ENCODE results near the gene ZBED4.
A peak's percentile ranks its signal among the peaks of the same experiment; 100 is the strongest.
"Not testable (repeated sequence)": the region's sequence is repeated elsewhere in the genome, so short reads cannot be mapped to it uniquely, and the experiment has no call there.

ZBED4 gene

GRCh38 chr22:49850959-49851802, 2.5 kb upstream of the ZBED4 start:
- no peak overlapping the region for H3K4me3 ChIP-seq (ENCODE audit: low read length)
- no peak for DNase-seq (ENCODE audit: low read depth, low spot score)

- DNase-seq (ENCODE audit: low read depth, low spot score): not testable (repeated sequence)
- peak overlapping the region; percentile 70 for H3K4me3 ChIP-seq (ENCODE audit: low read length)
Measured at GRCh38 chr22:49852568-49852897, 1.1 kb upstream of the ZBED4 start.

GRCh38 chr22:49853981-49854831, 562 bp downstream of the ZBED4 start:
- no peak for DNase-seq (ENCODE audit: low read depth, low spot score)
- peak overlapping the region; percentile 92 for H3K4me3 ChIP-seq (ENCODE audit: low read length)

- no peak for DNase-seq (ENCODE audit: low read depth, low spot score)
- H3K4me3 ChIP-seq (ENCODE audit: low read length): peak overlapping the region; percentile 92
Measured at GRCh38 chr22:49855251-49855911, 1.7 kb downstream of the ZBED4 start.

- no peak for DNase-seq (ENCODE audit: low read depth, low spot score)
- H3K4me3 ChIP-seq (ENCODE audit: low read length): peak overlapping the region; percentile 92
Measured at GRCh38 chr22:49856343-49856742, 2.7 kb downstream of the ZBED4 start.

- no peak for DNase-seq (ENCODE audit: low read depth, low spot score)
- no peak overlapping the region for H3K4me3 ChIP-seq (ENCODE audit: low read length)
Measured at GRCh38 chr22:49856766-49857618, 3.3 kb downstream of the ZBED4 start.

GRCh38 chr22:49858827-49859226, 5.2 kb downstream of the ZBED4 start:
- no peak overlapping the region for H3K4me3 ChIP-seq (ENCODE audit: low read length)
- no peak for DNase-seq (ENCODE audit: low read depth, low spot score)

GRCh38 chr22:49861642-49862495, 8.2 kb downstream of the ZBED4 start:
- DNase-seq (ENCODE audit: low read depth, low spot score): no peak

GRCh38 chr22:49862496-49862776, 8.8 kb downstream of the ZBED4 start:
- DNase-seq (ENCODE audit: low read depth, low spot score): no peak
- H3K4me3 ChIP-seq (ENCODE audit: low read length): 0 out of 2 replicates have a peak overlapping the region, but pooled peaks have one; percentile 32

More at GRCh38 chr22:49861642-49862495, 8.2 kb downstream of the ZBED4 start:
- peak overlapping the region; percentile 32 for H3K4me3 ChIP-seq (ENCODE audit: low read length)

- peak; percentile 89 for DNase-seq (ENCODE audit: low read depth, low spot score)
- H3K4me3 ChIP-seq (ENCODE audit: low read length): peak overlapping the region; percentile 8; the same call in 1 of the 2 replicates
Measured at GRCh38 chr22:49863931-49864330, 10.3 kb downstream of the ZBED4 start.

GRCh38 chr22:49865156-49865555, 11.5 kb downstream of the ZBED4 start:
- H3K4me3 ChIP-seq (ENCODE audit: low read length): no peak overlapping the region
- DNase-seq (ENCODE audit: low read depth, low spot score): no peak

- peak overlapping the region; percentile 61 for H3K4me3 ChIP-seq (ENCODE audit: low read length)
- DNase-seq (ENCODE audit: low read depth, low spot score): no peak
Measured at GRCh38 chr22:49866134-49866533, 12.5 kb downstream of the ZBED4 start.

GRCh38 chr22:49866646-49867045, 13.0 kb downstream of the ZBED4 start:
- peak; percentile 84 for DNase-seq (ENCODE audit: low read depth, low spot score)
- H3K4me3 ChIP-seq (ENCODE audit: low read length): peak overlapping the region; percentile 61

GRCh38 chr22:49867303-49868265, 13.9 kb downstream of the ZBED4 start:
- peak; percentile 75 for DNase-seq (ENCODE audit: low read depth, low spot score)
- peak overlapping the region; percentile 61 for H3K4me3 ChIP-seq (ENCODE audit: low read length)

- no peak for DNase-seq (ENCODE audit: low read depth, low spot score)
- H3K4me3 ChIP-seq (ENCODE audit: low read length): no peak overlapping the region
Measured at GRCh38 chr22:49869086-49869830, 15.6 kb downstream of the ZBED4 start.
